ENCODE data around the gene ZNF133.
A peak's percentile ranks its signal among the peaks of the same experiment; 100 is the strongest.
"Not testable (repeated sequence)": the region's sequence is repeated elsewhere in the genome, so short reads cannot be mapped to it uniquely, and the experiment has no call there.

Gene ZNF133

DNA sequence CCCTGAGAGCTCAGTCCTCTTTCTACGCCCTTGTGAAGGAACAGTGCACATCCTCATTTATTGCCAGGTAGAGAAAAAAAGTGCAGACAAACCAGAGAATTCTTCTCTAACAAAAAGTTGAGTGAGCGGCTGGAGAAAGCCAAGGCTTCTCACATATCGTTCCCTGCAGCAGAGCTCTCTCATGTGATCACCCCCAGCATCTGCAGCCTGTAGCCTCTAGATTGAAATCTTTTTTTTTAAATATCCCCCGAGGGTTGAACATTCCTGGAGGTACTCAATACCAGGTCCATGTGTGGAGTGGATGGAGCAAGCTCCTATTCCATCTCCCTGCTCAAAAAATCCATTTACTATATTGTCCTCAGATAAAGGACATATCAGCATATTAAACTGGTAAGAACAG is 22.9 kb upstream of the ZNF133 start:
- no peak for DNase-seq (ENCODE audit: low read depth in 1 of 2, low spot score in 1 of 2)
- in situ Hi-C loops (cut with HindIII; ENCODE audit: low pct_unique_long_range_greater_than_20kb, low sequenced_read_pairs), result no loop called here
- no peak for TF ChIP-seq JUND (IDR thresholded peaks at IDR 0.05; ENCODE audit: low read depth)

DNA sequence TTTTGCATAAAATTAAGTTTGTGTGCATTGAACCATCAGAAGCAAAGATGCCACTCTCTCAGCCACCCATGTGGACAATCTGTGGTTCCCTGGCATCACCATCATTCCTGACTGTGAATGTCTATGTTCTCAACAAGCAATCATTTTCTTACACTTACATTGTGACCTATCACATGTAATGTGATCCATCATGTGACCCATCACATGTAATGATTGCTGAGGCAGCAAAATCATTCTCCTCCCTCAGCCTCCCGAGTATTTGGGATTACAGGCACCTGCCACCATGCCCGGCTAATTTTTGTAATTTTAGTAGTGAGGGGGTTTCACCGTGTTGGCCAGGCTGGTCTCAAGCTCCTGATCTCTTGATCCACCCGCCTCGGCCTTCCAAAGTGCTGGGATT is 22.0 kb upstream of the ZNF133 start:
- in situ Hi-C loops (cut with HindIII; ENCODE audit: low pct_unique_long_range_greater_than_20kb, low sequenced_read_pairs), result no loop called here
- DNase-seq (ENCODE audit: low read depth in 1 of 2, low spot score in 1 of 2), result no peak
- TF ChIP-seq JUND (IDR thresholded peaks at IDR 0.05; ENCODE audit: low read depth), result no peak

DNA sequence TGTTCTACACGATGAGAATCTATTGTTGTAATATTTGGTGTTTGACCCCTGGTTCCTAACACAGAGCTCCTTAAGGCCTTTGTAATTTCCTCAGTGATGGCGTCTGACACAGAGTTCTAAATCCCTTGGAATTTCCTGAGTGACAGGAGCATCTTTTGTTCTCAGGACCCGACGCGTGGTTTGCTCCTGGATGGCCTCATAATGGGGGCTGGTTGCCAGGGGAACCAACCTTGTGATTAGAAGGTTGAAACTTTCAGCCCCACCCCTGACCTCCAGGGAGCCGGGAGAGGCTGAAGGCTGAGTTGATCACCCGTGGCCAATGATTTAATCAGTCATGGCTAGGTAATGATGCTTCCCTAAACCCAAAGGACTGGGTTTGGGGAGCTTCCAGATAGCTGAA is 20.5 kb upstream of the ZNF133 start:
- in situ Hi-C loops (cut with HindIII; ENCODE audit: low pct_unique_long_range_greater_than_20kb, low sequenced_read_pairs), result no loop called here
- no peak for TF ChIP-seq JUND (IDR thresholded peaks at IDR 0.05; ENCODE audit: low read depth)
- no peak for DNase-seq (ENCODE audit: low read depth in 1 of 2, low spot score in 1 of 2)

DNA sequence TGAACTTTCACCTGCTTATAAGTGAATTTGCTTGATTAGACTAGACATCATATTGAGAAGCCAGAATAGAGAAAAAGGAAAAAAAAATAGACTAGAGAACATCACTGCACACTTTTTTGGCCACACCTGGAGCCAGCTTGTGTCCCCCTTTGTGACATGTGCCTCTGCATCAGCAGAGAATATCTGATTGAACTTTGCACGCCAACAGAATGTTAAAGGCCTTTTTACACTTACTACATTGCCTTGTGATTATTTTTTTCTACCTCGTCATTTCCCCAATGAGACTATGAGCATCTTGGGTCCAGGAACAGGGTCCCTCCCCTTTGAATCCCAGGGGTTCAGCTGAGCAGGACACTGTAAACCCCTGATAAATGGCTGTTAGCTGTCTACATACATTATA is 17.2 kb upstream of the ZNF133 start:
- TF ChIP-seq JUND (IDR thresholded peaks at IDR 0.05; ENCODE audit: low read depth), result no peak
- no peak for DNase-seq (ENCODE audit: low read depth in 1 of 2, low spot score in 1 of 2)
- in situ Hi-C loops (cut with HindIII; ENCODE audit: low pct_unique_long_range_greater_than_20kb, low sequenced_read_pairs), result no loop called here

DNA sequence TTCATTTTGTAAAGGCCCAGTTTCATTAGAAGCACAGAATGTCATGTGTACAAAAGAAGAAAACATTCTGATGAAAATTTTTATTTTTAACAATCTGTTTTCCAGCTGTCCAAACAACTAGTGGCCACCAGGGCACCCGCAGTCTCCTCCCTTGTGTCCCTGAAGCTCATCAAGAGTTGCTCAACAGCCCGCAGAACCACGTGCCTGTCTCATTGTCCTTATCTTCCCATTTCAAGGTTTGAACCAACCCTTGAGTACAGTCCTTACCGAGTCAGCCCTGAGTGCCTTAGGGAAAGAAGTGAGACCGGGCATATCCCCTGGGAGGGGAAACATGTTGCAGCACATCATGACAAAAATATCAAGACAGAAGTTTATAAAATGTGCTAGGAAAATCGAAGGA is 15.9 kb upstream of the ZNF133 start:
- no peak for DNase-seq (ENCODE audit: low read depth in 1 of 2, low spot score in 1 of 2)
- in situ Hi-C loops (cut with HindIII; ENCODE audit: low pct_unique_long_range_greater_than_20kb, low sequenced_read_pairs), result no loop called here
- TF ChIP-seq JUND (IDR thresholded peaks at IDR 0.05; ENCODE audit: low read depth), result no peak

- in situ Hi-C loops (cut with HindIII; ENCODE audit: low pct_unique_long_range_greater_than_20kb, low sequenced_read_pairs), result no loop called here
- no peak for DNase-seq (ENCODE audit: low read depth in 1 of 2, low spot score in 1 of 2)
Measured at GRCh38 chr20:18273738-18274137, 14.6 kb upstream of the ZNF133 start.

GRCh38 chr20:18275960-18276359 is 12.4 kb upstream of the ZNF133 start:
- DNase-seq (ENCODE audit: low read depth in 1 of 2, low spot score in 1 of 2); in situ Hi-C loops (cut with HindIII; ENCODE audit: low pct_unique_long_range_greater_than_20kb, low sequenced_read_pairs): not testable (repeated sequence)

More at GRCh38 chr20:18273738-18274137, 14.6 kb upstream of the ZNF133 start:
- no peak for TF ChIP-seq JUND (IDR thresholded peaks at IDR 0.05; ENCODE audit: low read depth)

DNA sequence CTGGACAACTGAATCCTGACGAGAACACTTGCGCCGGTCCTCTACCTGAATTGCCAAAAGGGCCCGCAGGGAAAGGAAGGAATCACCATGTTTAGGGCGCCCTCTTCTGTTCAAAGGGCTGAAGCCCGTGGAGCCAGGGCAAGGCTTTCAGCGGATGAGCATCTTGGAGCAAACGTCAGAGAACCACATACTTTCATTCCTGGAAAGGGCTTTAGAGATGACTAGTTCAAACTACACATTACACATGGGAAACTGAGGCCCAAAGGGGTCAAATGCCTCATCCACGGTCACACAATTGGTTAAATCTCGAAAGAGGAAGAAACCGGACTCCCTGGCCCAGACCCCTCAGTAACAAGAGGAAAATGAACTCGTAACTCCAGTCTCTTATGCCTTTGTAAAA is 11.5 kb upstream of the ZNF133 start:
- TF ChIP-seq JUND (IDR thresholded peaks at IDR 0.05; ENCODE audit: low read depth), result no peak
- in situ Hi-C loops (cut with HindIII; ENCODE audit: low pct_unique_long_range_greater_than_20kb, low sequenced_read_pairs), result no loop called here
- peak; percentile 31 to 86 for DNase-seq (ENCODE audit: low read depth in 1 of 2, low spot score in 1 of 2)

GRCh38 chr20:18279242-18279641 is 9.1 kb upstream of the ZNF133 start:
- no peak for TF ChIP-seq JUND (IDR thresholded peaks at IDR 0.05; ENCODE audit: low read depth)
- in situ Hi-C loops (cut with HindIII; ENCODE audit: low pct_unique_long_range_greater_than_20kb, low sequenced_read_pairs), result no loop called here
- DNase-seq (ENCODE audit: low read depth in 1 of 2, low spot score in 1 of 2), result no peak

- TF ChIP-seq JUND (IDR thresholded peaks at IDR 0.05; ENCODE audit: low read depth), result no peak
- in situ Hi-C loops (cut with HindIII; ENCODE audit: low pct_unique_long_range_greater_than_20kb, low sequenced_read_pairs), result no loop called here
- DNase-seq (ENCODE audit: low read depth in 1 of 2, low spot score in 1 of 2), result no peak
Measured at GRCh38 chr20:18284805-18285533, 3.4 kb upstream of the ZNF133 start.

DNA sequence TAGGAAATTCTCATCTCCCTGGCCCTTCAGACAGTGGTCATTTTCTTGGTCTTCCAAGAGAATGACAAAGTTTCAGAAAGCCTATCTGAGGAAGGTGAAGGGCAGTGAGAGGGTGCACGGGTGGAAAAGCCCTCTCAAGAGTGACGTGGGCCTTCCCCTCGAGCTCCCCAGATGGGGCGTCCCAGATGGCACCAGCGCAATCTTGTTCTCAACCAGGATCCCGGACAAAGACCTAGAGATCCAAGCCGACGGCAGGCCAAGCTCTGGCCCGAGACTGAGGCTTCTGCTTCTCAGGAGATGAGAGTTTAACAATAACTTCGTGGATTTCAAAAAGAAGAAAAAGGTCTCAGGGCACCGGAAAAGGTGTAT is 797 bp upstream of the ZNF133 start:
- in situ Hi-C loops (cut with HindIII; ENCODE audit: low pct_unique_long_range_greater_than_20kb, low sequenced_read_pairs), result no loop called here
- DNase-seq (ENCODE audit: low read depth in 1 of 2, low spot score in 1 of 2), result no peak
- no peak for TF ChIP-seq JUND (IDR thresholded peaks at IDR 0.05; ENCODE audit: low read depth)

- no peak for DNase-seq (ENCODE audit: low read depth in 1 of 2, low spot score in 1 of 2)
- TF ChIP-seq JUND (IDR thresholded peaks at IDR 0.05; ENCODE audit: low read depth), result no peak
- in situ Hi-C loops (cut with HindIII; ENCODE audit: low pct_unique_long_range_greater_than_20kb, low sequenced_read_pairs), result no loop called here
Measured at GRCh38 chr20:18288749-18289267, 481 bp downstream of the ZNF133 start.

DNA sequence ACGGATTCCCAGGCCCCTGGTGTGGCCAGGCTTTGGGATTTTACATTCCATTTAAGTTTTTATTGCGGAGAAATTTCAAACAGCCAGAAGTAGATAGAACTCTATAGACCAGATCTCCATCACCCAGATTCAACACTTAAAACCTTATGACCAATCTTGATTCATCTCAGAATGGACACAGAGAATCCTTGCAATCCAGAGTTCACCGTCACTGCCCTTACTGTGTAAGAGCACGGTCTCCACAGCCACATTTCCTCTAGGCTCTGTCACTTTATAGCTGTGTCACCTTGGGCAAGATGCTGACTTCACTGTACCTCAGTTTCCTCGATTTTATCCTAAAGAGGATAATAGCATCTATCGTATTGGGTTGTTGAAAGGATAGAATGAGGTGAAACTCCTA is 979 bp downstream of the ZNF133 start:
- DNase-seq (ENCODE audit: low read depth in 1 of 2, low spot score in 1 of 2), result no peak
- in situ Hi-C loops (cut with HindIII; ENCODE audit: low pct_unique_long_range_greater_than_20kb, low sequenced_read_pairs), result no loop called here
- no peak for TF ChIP-seq JUND (IDR thresholded peaks at IDR 0.05; ENCODE audit: low read depth)

DNA sequence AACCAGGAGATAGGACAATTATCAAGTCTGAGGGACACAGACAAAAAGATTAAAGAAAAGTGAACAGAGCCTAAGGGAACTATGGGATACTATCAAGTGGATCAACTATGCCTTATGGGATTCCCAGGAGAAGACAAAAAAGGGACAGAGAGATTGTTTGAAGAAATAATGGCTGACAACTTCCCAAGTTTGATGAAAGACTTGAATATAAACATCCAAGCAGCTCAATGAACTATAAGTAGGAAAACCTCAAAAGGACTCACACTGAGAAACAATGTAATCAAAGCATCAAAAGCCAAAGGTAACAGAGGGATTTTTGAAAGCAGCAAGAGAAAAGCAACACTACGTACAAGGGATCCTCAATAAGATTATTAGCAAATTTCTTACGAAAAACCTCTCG is 11.0 kb downstream of the ZNF133 start:
- TF ChIP-seq JUND (IDR thresholded peaks at IDR 0.05; ENCODE audit: low read depth), result no peak
- in situ Hi-C loops (cut with HindIII; ENCODE audit: low pct_unique_long_range_greater_than_20kb, low sequenced_read_pairs), result no loop called here
- DNase-seq (ENCODE audit: low read depth in 1 of 2, low spot score in 1 of 2), result no peak

Measured in T47D (cell line).